EH (cell line): ENCODE measurements around the gene IKZF2.

Experiments
- DNase-seq: peaks from one replicate; pipeline ENCODE4 v3.0.0-alpha.2; 2015; ENCODE audit warnings: low read depth

IKZF2 gene

DNA sequence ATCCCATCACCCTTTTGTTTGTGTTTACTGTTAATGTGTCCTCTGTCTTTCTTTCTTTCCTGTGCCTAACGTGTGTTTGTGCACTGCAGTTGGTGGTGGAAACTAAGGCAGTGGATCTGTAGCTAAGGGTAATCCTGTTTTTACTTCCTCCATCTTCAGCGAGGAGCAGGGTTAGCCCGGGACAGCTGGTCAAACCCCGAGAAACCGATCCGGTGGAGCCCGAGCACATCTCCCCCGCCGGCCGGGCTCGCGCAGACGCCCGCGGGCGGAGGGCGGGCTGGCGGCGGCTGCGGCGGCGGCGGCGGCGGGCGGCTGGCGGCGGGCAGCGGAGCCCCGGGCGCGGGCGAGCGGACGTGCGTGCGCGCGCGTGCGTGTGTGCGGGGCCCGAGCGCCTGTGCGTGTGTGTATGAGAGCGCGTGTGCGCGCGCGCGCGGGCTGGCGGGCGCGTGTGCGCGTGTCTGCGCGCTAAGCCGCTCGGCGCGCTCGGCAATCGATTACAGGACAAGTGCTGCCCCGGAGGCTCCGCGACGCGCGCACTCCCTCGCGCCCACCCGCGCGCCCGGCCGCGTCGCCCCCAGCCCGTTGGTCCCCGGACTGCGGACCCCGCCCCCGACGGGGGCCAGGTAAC, at the start of gene IKZF2:
Gene IKZF2 (minus strand): TSS at position 176 of the 628 bp plus-strand sequence. CDS start 2,983 bp downstream, outside the sequence.
- DNase-seq = peak; percentile 84

DNA sequence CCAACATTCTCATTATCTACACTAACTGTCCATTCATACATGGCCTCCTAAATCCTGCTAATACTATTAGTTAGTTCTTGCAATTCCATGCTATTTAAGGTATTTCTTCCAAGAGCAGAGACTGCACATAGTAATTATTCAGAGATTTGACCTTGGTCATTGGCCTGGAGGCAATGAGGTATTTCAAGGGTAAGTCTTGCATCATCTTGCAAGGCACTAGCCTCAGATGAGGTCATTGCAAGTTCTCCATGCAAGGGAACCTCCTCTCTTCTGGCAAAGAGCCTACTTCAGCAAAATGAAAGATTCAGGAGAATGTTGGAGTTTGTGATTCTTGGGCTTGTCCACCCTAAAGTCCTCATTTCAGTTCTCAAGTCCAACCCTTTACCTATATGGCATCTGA, 48.5 kb upstream of the IKZF2 start:
- peak; percentile 75 for DNase-seq

DNA sequence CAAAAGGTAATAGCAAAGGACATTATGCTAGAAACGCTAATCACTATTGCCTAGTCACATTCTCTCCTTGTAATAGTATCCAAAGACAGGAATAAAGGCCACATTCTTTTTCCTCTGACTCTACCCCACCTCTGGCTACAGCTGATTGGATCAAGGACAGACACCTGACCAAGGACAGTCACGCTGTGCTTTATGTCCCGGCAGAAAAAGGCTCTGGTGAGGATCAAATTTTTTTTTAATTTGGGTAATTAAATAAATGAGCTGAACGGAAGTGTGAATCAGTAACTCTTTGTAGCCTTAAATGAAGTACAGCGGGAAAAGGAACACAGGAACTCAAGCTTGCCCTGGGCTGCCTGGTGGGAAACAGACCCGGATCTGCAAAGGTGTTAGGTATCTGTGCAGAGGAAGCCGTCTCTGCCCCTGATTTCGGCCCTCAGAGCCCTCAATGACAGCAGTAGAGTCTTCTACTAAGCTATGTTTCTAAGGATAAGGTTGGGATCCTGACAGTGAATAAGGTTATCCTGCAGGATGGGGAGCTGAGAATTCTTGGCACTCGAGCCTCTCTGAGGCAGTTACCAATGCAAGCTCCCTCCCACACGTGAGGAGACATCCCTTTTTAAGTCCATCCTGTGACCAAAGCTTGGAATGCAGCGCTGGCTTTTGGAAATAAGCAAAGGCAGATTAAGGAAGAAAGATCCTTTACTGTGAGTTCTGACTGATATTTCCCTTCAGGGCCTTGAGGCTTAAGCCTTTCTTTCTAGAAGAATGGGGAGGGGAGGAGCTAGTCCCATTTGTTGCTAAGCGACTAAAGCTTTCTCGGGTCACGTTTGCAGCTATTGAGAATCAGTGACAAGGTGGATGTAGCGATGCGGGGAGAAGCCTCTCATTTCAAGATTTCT, 37.8 kb upstream of the IKZF2 start:
- DNase-seq = peak; percentile 74

DNA sequence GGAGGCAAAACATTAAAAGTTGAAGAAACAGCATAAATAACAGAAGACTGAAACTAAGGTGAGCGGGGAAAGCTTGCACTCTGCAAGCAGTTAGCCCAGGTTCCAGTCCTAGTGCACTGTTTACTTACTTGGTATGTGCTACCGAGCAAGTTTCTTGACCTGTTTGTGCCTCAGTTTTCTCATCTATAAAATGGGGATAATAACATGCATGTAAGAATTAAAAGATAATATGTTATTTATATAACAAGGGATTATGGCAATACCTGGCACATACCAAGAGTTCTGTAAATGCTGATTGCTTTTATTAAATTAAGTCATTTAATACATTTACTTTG, 37.1 kb upstream of the IKZF2 start:
- DNase-seq = no peak

DNA sequence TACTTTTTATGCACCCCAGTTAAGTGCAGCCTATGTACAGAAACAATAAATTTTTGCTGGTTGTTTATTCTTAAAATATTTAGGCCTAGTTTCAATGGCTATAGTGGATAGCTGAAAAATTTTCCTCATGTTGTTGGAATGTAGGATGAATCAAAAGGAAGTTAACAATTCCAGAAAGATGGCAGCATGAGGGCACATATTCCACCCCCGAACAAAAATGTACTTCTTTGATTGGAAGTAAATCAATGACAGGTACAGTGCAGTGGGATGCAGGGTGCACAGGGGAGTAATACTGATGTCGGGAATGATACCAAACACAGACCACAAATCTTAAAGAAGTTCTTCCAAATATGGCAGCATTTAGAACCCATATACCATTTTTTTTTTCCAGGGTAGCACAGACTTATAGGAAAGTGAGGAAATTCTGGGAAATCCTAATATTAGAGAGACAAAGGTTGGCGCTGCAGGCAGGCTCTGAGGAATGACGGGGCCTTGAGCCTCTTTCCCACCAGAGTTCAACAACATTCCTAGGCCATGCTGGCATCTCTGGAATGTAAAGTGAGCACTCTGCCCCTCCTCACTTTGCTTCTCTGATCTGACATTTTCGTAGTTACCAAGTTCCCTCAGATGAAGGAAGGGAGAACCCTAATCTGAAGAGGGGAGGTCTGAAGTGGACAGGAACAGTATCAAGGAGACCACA, 36.6 kb upstream of the IKZF2 start:
- DNase-seq = peak; percentile 86

DNA sequence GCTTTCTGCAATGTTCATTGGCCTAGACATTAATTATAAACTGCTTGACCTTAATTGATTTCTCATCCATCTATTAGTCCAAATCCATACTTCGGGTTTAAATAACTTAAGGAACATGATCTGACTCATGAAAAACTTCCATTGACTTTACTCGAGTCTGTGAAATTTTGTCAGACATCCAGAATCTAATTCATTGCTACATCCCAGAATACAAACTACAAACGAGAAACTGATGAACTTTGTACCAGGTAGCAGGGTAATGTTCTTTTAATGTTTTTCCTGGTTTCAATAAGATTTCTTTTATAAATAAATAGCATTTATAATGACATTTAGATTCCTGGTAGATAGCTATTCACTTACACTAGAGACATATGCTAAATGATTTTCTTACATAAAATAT, 36.0 kb upstream of the IKZF2 start:
- no peak for DNase-seq

DNA sequence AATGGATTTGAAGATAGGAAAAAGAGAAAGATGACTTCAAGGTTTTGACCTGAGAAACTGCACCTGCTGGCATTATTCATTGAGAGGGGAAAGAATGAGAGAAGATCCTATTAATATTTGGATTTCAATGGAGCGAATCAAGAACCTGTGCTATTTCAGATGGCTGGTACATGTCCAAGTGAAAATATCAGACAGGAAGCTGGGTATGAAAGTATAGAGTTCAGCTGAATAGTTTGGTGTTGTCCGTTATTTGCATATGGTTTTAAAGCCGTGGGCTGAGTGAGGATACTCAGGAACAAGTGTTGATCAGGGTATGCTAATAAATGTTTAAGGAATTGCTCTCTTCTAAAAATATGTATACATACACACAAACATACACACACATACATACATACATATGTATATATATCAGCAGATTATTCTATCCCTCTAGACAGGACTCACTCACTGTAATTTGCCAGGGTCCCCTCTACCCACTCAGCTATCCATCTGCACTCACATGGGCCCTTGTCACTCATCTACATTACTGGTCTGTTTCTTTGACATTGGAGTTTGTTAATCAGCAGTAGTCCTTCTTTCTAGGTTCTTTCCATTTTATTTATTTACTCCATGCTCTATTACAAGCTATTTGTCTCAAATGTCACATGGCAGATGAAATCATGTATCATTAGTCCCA, 33.9 kb upstream of the IKZF2 start:
- DNase-seq = no peak

DNA sequence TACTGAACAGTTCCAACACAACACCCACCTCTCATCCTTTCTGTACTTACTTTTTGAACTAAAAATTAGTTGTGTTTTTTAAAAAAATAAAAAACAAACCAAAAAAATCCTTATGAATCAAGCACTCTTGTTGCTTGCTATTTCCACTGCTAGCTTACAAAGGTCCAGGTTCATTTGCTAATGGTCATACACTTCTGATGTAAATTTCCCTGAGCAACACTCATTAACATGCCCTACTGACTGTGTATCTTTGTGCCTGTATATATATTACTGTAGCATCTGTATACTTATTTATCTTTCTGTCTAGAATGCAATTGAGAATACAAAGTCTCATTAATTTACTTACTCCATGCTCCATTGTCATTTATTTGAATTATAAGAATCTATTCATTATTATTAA, 30.3 kb upstream of the IKZF2 start:
- DNase-seq = no peak

DNA sequence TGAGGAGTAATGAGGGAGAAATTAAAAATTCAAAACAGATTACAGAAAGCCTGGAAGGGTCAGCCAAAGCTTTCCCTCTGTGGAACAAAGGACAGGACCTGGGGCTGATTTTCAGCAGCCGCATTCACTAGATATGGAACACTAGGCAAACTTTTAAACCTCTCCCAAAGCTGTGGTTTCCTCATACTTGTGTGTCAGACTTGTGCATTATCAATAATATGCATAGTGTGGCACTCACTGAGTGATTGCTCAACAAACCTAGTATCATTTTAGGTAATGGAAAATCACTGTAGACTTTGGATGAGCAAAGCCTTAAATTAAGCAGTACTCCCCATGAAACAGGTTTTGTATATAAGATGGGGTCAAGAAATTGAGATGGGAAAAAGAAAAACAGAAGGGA, 26.3 kb upstream of the IKZF2 start:
- no peak for DNase-seq

DNA sequence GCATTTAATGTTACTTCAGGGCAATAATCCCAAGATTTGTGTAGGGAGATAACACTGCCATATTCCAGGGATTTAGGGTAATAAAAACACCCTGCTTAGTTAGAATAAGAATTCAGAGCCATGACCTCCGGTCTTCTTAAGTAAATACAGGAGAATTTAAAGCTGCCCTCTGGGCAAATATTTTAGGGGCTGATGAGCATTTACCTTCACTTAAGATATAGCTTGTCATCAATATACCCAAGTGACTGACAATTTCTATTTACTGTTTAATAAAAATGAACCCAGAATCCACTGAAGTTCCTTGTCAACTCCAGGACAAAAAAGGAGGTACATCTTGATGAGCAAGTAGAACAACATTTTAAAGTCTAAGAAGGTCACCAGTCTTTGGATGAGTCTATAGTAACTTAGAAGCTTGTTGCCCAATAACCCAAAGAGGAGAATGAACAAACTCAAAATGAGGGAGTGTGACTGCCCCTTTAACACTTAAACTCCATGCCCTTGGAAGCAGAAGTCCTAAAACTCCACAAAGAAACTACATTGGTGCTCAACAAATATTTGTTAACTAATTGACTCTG, 24.3 kb upstream of the IKZF2 start:
- DNase-seq = peak; percentile 72

DNA sequence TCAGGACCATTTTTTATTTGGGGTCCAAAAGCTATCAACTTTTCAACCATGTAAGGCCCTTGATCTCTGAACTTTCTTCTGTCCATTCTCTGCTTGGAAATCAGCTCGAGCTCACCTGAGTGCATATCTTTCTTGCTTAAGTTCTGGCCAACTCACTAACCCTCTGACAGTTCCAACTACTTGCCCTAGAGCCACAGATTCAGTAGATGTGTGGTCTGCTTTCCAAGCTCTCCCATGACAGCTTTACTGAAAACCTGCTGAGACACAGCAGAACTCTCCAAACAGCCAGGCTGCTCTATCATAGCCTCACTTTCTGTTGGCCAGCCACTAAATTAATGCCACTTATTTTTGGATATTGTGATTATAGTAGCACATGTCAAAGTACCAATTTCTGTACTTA, 21.2 kb upstream of the IKZF2 start:
- no peak for DNase-seq

DNA sequence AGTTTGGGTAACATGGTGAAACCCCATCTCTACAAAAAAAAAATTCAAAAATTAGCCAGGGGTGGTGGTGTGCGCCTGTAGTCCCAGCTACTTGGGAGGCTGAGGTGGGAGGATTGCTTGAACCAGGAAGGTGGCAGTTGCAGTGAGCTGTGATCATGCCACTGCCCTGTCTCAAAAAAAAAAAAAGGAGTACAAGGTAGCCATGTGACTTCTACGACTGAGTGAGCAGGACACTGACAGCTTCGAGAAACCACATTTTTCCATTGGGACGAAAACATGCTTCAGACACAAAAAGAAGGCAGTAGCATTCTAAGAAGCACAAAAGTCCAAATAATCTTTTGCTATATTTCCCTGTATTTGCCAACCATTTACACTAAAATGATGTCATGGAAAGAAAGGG, 19.7 kb upstream of the IKZF2 start:
- DNase-seq = no peak

DNA sequence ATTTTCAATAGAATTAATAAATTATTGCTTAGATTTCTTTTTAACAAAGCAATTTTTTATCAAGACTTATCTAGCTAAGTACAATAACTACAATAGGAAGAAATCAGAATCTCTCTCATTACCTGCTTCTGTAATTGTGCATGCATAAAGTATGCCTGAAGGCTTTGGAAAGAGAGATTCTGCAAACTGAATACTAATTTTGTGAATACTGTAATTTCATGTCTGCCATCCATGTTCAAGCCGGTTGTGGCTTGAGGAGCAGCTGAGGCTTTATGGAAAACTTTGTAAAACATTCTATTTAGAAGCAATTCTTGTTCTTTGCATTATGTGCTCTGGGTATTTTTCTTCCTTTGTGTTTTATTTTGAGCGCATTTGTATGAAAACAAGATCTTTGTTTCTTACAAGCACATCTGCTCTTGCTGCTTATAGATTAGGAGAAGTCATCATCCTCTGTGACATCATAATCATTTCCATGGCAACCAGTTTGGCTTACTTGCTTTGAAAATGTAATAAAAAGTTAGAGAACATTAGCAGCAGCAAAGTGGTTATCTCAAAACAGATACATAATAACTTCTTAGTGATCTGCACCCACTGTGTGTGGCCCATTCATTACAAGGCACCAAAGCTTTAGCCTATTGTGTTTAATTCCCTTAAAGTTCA, 16.0 kb upstream of the IKZF2 start:
- DNase-seq = no peak

DNA sequence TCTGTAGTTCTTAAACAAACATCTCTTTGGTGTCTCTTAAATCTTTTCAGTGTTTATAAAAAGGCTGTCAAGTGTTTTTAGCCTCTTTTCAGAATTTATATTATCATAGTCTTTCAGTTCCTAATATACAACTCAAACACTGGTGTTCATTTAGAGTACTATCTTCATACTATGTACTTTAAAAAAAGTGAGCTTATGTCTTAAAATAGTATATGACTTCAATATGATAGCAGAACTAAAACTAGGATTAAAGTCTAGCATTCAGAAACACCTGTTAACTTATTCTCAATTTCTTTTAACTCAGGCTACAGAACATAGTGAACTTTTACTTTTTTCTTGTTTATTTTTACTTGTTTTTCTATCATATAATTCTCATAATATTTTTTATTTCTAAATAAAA, 14.7 kb upstream of the IKZF2 start:
- no peak for DNase-seq

DNA sequence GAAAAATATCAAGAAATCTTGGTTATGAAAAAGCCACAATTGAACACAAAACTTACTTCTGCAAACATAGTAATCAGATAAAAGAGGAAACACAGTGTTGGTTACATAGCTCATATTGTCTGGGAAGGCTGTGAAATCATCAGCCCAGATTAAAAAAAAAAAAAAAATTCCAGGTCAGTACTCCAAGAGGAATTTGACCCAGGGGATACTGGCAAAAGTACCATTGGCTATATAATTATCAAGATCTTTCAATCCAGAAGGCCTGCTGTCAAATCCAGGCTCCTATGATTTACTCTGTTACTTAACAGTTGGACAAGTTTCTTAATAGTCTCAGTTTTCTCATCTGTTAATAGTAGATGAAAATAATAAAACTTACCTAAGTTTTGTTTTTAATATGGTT, 12.9 kb upstream of the IKZF2 start:
- DNase-seq = no peak

DNA sequence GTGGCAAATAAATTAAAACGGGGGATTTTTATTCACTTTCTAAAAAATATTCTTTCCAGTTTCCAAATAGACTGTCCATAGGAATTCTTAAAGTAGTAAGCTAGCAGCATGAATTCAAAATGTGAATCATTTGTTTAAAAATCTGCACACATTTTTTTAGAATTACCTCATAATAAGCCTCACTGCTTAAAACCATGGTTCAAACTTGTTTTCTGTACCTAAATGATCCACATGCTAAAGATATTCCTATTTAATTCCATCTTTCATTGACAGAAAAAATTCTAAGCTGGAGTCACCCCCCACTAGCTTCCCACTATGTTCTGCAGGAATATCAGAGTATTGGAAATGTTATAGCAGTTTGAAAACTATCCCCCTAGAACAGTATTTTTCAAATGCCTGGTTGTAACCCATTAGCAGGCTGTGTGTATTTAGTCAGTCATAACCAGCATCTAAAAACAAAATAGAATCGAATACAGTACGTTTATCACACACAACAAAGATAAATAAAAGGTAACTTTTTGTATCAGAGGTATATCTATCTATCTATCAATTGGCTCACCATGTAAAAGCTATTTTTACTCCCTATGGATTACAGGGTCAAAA, 11.2 kb upstream of the IKZF2 start:
- peak; percentile 66 for DNase-seq

DNA sequence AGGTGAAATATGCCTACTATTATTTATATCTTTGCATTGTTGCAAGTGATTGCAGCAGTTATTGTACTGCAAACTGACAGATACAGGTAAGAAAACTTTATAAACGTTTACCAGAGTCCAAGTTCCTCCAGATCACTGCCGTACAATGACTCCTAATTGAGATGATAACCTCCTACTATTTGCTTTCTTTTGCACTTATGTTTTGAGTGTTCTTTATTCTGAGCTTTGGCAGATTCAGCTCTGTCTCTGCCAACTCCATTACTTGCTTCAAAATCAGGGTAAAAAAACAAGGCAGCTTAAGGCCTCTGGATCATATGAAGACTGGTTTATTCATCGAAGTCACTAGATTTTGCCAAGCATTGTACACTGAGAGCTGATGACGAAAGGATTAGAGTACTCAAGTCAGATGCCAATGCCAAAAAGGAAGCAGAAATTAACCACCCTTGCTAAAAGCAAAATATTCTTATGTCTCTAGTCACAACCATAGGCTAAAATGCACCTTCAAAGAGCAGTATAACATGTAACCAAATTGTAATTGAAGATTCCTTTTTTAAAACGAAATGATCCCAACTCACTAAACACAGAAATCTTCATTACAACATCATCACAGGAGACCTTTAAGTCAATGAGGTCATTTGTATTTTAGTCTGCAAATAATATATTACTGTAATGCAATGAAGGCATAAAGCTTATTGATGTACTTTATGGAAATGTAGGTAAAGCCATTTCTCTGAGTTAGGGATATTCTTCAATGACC, 10.5 kb upstream of the IKZF2 start:
- peak; percentile 44 for DNase-seq

DNA sequence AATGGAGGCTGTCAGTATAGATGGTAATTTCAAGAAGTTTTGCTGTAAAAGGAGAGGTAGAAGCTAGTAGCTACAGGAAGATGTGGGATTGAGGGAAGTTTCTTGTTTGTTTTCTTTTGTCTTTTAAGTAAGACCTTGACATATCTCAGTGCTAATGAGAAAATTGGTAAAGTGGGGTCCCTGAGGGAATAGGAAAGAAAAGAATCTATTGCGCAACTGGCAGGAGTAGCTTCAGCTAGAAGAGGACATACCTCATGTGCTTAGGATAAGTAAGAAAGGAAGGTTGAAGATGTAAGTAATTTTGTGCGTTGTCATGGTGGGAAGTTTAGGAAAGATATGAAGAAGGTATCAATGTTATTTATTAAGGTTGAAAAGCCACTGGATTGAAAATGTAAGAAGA, 8.4 kb upstream of the IKZF2 start:
- DNase-seq = no peak

DNA sequence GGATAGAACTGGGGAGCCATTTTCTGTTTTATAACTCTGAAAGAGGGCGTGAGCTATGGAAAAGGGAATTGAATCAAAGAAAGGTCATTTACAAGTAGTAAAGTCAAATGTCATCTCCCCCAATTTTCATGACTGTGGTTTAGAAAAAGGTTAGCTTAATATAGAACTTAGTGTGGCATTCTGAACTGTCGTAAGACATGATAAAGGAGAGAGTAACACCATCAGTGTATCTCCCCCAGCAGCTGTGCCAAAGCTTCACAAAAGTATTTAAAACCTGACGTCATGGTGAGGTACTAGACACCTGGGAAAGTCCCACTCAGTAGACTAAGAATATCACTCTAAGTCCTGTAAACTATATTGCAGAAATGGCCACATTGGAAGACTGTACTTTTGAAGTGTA, 5.8 kb upstream of the IKZF2 start:
- DNase-seq = no peak

DNA sequence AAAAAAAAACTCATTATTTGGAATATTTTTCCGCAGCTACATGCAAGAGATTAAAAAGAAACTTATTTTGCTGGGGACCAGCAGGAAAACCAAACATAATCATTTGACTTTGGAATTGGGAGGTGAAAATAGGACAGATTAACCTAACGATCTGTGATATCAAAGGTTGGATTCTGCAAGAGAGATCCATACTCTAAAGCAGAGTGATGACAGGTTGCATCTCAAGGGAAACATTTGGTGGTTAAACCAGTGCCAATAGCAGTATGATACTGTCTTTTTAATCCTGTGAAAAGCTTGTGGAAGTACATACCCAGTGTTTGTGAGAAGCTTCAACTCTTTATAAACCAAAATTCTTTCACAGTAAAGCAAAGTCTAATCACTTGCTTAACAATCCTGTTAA, 5.3 kb upstream of the IKZF2 start:
- no peak for DNase-seq

DNA sequence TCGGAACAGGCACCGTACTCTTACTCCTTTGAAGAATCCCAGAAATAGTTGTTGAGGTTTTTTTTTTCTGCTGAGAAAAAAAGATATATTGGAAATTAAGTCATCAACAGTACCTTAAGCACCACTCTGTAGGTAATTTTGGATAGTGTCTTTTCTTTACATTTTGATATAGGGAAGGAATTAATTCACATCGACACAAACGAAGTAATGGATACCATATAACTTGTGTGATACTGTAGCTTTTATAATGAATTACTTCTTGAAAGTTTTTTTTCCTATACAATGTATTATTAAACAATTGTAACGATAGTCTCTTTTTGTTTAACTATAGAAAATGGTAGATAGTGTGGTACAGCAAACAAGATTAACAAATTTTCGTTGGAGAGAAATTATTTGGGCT, 1.5 kb upstream of the IKZF2 start:
- no peak for DNase-seq
